ENCODE measurements around the gene NEUROD2.
A peak's percentile ranks its signal among the peaks of the same experiment; 100 is the strongest.

The NEUROD2 gene

GRCh38 chr17:39578272-39578671 is 29.4 kb downstream of the NEUROD2 start:
- DNase-seq, result no peak

GRCh38 chr17:39576187-39576586 is 31.5 kb downstream of the NEUROD2 start:
- DNase-seq, result no peak

GRCh38 chr17:39573447-39574298 is 34.0 kb downstream of the NEUROD2 start:
- peak; percentile 18 for DNase-seq

GRCh38 chr17:39572121-39572520 is 35.6 kb downstream of the NEUROD2 start:
- no peak for DNase-seq

GRCh38 chr17:39569126-39569525 is 38.6 kb downstream of the NEUROD2 start:
- DNase-seq, result no peak

GRCh38 chr17:39568702-39569101 is 39.0 kb downstream of the NEUROD2 start:
- DNase-seq, result no peak

GRCh38 chr17:39566094-39566850 is 41.4 kb downstream of the NEUROD2 start:
- DNase-seq, result no peak

- DNase-seq, result no peak
These were observed 43.4 kb downstream of the NEUROD2 start for GRCh38 chr17:39564211-39564848.

- DNase-seq, result no peak
These were observed 44.2 kb downstream of the NEUROD2 start for GRCh38 chr17:39563476-39563875.

GRCh38 chr17:39562976-39563375 is 44.7 kb downstream of the NEUROD2 start:
- DNase-seq, result no peak

- DNase-seq, result no peak
These were observed 45.3 kb downstream of the NEUROD2 start for GRCh38 chr17:39562395-39562794.

GRCh38 chr17:39556423-39556822 is 51.3 kb downstream of the NEUROD2 start:
- DNase-seq, result no peak

GRCh38 chr17:39555368-39555767 is 52.4 kb downstream of the NEUROD2 start:
- no peak for DNase-seq
